GM19025 (cell line): ENCODE results near the gene OLFML2B.
A peak's percentile ranks its signal among the peaks of the same experiment; 100 is the strongest.

Experiments
- ATAC-seq: cut with Tn5 transposase; IDR thresholded peaks from one replicate; pipeline ENCODE4 v1.9.1; 2021; ENCODE audit warnings: mild to moderate bottlenecking, low read depth, moderate library complexity; ENCODE audit not compliant: unreplicated experiment

The OLFML2B gene

GRCh38 chr1:161982917-161983316, 40.8 kb downstream of the OLFML2B start:
- ATAC-seq, result no peak

GRCh38 chr1:161982507-161982895, 41.2 kb downstream of the OLFML2B start:
- ATAC-seq, result no peak

GRCh38 chr1:161981735-161982506, 41.7 kb downstream of the OLFML2B start:
- ATAC-seq, result no peak

GRCh38 chr1:161981126-161981525, 42.5 kb downstream of the OLFML2B start:
- ATAC-seq, result no peak

GRCh38 chr1:161978011-161978790, 45.5 kb downstream of the OLFML2B start:
- no peak for ATAC-seq

- ATAC-seq, result no peak
Measured at GRCh38 chr1:161973924-161974845, 49.5 kb downstream of the OLFML2B start.

- no peak for ATAC-seq
Measured at GRCh38 chr1:161972828-161973227, 50.8 kb downstream of the OLFML2B start.

GRCh38 chr1:161970633-161971032, 53.0 kb downstream of the OLFML2B start:
- no peak for ATAC-seq

GRCh38 chr1:161970036-161970435, 53.6 kb downstream of the OLFML2B start:
- no peak for ATAC-seq

- no peak for ATAC-seq
Measured at GRCh38 chr1:161966067-161966466, 57.6 kb downstream of the OLFML2B start.

- peak; percentile 92 for ATAC-seq
Measured at GRCh38 chr1:161962091-161962887, 61.4 kb downstream of the OLFML2B start.

GRCh38 chr1:161958425-161958824, 65.2 kb downstream of the OLFML2B start:
- ATAC-seq, result no peak

- ATAC-seq, result no peak
Measured at GRCh38 chr1:161956930-161957329, 66.7 kb downstream of the OLFML2B start.

- no peak for ATAC-seq
Measured at GRCh38 chr1:161956097-161956496, 67.6 kb downstream of the OLFML2B start.

- no peak for ATAC-seq
Measured at GRCh38 chr1:161955606-161956005, 68.1 kb downstream of the OLFML2B start.

- no peak for ATAC-seq
Measured at GRCh38 chr1:161954466-161954865, 69.2 kb downstream of the OLFML2B start.

GRCh38 chr1:161954050-161954449, 69.6 kb downstream of the OLFML2B start:
- ATAC-seq, result no peak

- ATAC-seq, result no peak
Measured at GRCh38 chr1:161953256-161953920, 70.3 kb downstream of the OLFML2B start.

- no peak for ATAC-seq
Measured at GRCh38 chr1:161952607-161953172, 71.0 kb downstream of the OLFML2B start.
